ENCODE data around the gene ZSWIM6. TPM values are rescaled to one million over a fixed set of nuclear protein-coding genes. Genes with fewer than 3 reads are reported as not detected.

ZSWIM6 gene
- total and polyA plus RNA-seq, 2 experiments from 2014 or later: 3.9 to 6.0 TPM

GRCh38 chr5:61397238-61397637 is 65.2 kb downstream of the ZSWIM6 start:
- peaks cover 16% of the 10 kb centered on the region for H3K36me3 Mint-ChIP-seq (ENCODE audit: low read depth)
- no peak for TF ChIP-seq REST (IDR thresholded peaks at IDR 0.05; ENCODE audit: unreplicated experiment)
- TF ChIP-seq ZNF331 (CRISPR knock-in tag; IDR thresholded peaks at IDR 0.05; ENCODE audit: low read depth): no peak
- no peak for TF ChIP-seq CREB1 (CRISPR knock-in tag; IDR thresholded peaks at IDR 0.05; ENCODE audit: low read depth)
- TF ChIP-seq ZNF462 (CRISPR knock-in tag; IDR thresholded peaks at IDR 0.05): no peak
- TF ChIP-seq POLR2AphosphoS5 (IDR thresholded peaks at IDR 0.05; ENCODE audit: low read depth): no peak
- no peak for TF ChIP-seq ZNF114 (CRISPR knock-in tag; IDR thresholded peaks at IDR 0.05)
- ATAC-seq (no peak), DNase-seq (ENCODE audit: low spot score) (no peak)
- H3K36me3 ChIP-seq (ENCODE audit: insufficient read depth): no peaks in the 10 kb centered on the region
- no peaks in the 10 kb centered on the region for H3K27me3 Mint-ChIP-seq (ENCODE audit: insufficient read depth, low read depth, poor library complexity)
- H3K9me3 Mint-ChIP-seq: peaks cover 6% of the 10 kb centered on the region; the same call in 2 of the 3 replicates
- H3K27ac ChIP-seq (ENCODE audit: low read depth): no peak overlapping the region
- no peak overlapping the region for H2AFZ ChIP-seq
- H3K4me3 ChIP-seq: no peak overlapping the region
- no peaks in the 10 kb centered on the region for H3K27me3 ChIP-seq (ENCODE audit: insufficient read depth)
- H3K4me2 ChIP-seq: no peak overlapping the region
- no peak overlapping the region for H3K4me3 Mint-ChIP-seq
- no peaks in the 10 kb centered on the region for H4K20me1 ChIP-seq (replicated peaks; ENCODE audit: insufficient read depth)
- peaks cover 22% of the 10 kb centered on the region for H3K4me1 Mint-ChIP-seq
- no peaks in the 10 kb centered on the region for H3F3A ChIP-seq (replicated peaks; ENCODE audit: low read depth)
- H3K27ac Mint-ChIP-seq: no peak overlapping the region
- peaks cover 27% of the 10 kb centered on the region for H3K79me2 ChIP-seq (replicated peaks; ENCODE audit: insufficient read depth)
- H3K9me2 ChIP-seq (ENCODE audit: insufficient read depth): no peaks in the 10 kb centered on the region
- H3K4me1 ChIP-seq (ENCODE audit: insufficient read depth): peaks cover 4% of the 10 kb centered on the region; the same call in 1 of the 2 replicates

Data from GM23338 (cell line).